ENCODE data around the gene STK32C. TPM values are rescaled to one million over a fixed set of nuclear protein-coding genes. Genes with fewer than 3 reads are reported as not detected.

STK32C gene
- total RNA-seq, 1 experiment from 2014 or later: 13.9 TPM

DNA sequence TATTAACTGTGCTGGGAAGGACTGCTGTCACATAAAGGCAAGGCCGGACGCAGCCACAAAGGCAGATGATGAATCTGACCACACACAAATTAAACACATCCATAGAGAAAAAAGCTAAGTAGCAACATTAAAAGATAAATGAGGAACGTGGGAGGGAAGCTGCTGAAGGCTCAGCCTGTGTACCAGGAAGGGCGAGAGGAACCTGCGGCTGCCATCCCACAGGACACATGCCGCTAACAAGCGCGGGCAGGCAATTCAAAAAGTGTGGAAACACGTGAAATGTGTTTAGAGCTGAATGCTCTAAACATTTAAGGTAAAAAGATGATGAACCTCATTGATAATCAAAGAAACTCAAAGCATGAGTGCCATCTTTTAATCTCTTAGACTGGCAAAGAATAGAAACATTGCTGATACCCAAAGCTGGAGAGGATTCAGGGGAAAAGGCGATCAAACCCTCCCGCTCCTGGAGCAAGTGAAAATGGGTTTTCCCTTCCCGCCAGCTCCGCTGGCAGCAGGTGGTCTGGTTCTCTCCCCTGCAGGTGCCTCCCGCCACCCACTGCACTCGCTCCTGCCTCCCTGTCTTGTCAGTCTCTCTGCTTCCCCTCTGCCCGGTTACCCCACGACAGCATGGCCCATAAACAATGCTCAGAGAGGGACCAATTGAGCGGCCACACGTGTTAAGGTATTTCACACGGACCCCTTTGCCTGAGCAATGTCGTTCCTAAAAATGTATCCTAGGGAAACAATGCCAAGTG is 4.2 kb downstream of the STK32C start:
- Histone ChIP-seq H3K4me2 (no peak overlapping the region), H3F3A (ENCODE audit: insufficient read depth, low read depth) (no peaks in the 10 kb centered on the region), H2AFZ (no peak overlapping the region), H3K27me3 (ENCODE audit: insufficient read depth, low read depth) (no peaks in the 10 kb centered on the region), H3K79me2 (ENCODE audit: low read depth) (no peaks in the 10 kb centered on the region), H3K4me3 (no peak overlapping the region), H3K9me3 (ENCODE audit: insufficient read depth, low read depth) (no peaks in the 10 kb centered on the region), H3K9me2 (ENCODE audit: insufficient read depth) (no peaks in the 10 kb centered on the region), H3K4me1 (replicated peaks; ENCODE audit: insufficient read depth) (peaks cover 5% of the 10 kb centered on the region; the same call in 1 of the 2 replicates), H3K27ac (no peak overlapping the region), H3K36me3 (ENCODE audit: low read depth) (no peaks in the 10 kb centered on the region), H4K20me1 (ENCODE audit: insufficient read depth) (no peaks in the 10 kb centered on the region)
- ChIA-PET CTCF (no interaction called here), POLR2A (ENCODE audit: unreplicated experiment) (no interaction called here)
- intact Hi-C loops (cut with micrococcal nuclease; ENCODE audit: unreplicated experiment): no loop called here
- no peak for DNase-seq
- no TSS peak for BruUV-seq (replicated peaks)
- TF ChIP-seq EZH2 (IDR thresholded peaks at IDR 0.05; ENCODE audit: low read depth): no peak
- TF ChIP-seq, protein P1, sequence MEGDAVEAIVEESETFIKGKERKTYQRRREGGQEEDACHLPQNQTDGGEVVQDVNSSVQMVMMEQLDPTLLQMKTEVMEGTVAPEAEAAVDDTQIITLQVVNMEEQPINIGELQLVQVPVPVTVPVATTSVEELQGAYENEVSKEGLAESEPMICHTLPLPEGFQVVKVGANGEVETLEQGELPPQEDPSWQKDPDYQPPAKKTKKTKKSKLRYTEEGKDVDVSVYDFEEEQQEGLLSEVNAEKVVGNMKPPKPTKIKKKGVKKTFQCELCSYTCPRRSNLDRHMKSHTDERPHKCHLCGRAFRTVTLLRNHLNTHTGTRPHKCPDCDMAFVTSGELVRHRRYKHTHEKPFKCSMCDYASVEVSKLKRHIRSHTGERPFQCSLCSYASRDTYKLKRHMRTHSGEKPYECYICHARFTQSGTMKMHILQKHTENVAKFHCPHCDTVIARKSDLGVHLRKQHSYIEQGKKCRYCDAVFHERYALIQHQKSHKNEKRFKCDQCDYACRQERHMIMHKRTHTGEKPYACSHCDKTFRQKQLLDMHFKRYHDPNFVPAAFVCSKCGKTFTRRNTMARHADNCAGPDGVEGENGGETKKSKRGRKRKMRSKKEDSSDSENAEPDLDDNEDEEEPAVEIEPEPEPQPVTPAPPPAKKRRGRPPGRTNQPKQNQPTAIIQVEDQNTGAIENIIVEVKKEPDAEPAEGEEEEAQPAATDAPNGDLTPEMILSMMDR (conservative IDR thresholded peaks at IDR 0.05): no peak

DNA sequence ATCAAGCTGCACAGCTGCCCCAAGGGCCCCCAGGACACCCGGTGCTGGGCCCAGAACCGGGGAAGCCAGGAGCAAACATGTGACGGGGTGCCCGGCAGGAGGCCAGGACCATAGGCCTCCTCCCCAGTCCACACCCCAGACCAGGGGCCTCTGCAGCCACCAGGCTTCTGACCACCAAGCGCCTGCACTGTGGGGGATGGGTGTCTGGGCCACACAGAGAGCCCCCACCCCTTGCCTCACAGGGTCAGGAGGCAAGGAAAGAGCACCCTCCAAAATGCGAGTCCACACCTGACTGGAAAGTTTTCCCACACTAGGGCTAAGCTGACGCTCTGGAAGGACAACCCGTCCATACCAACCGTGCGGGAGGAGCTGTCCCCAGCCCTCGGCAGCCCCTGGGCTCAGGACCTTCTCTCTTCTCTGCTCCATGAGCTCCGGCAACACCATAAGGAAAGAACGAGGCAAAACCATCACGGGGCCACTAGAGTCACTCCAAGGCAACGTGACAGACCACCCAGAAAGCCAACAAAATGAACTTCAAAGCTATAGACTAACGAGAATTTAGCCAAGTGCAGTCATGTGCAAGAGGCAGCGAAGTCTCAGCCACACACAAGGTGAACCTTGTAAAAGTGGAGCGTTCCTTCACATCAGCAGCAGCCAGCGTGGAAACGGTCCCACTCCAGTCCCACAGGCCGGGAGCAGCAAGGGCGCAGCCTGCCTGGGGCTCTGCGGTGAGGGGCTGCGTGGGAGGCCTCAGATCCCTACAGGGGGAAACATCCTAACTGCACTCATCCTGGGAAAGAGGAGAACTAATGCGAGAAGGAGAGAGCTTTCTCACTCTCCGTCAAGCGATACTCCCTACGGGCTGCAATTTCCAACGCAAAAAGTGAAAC is 5.1 kb downstream of the STK32C start:
- BruUV-seq (replicated peaks): no TSS peak

More for the DNA sequence above, 5.1 kb downstream of the STK32C start:
- no peaks in the 10 kb centered on the region for H3K27me3 ChIP-seq (ENCODE audit: insufficient read depth, low read depth)
- no peaks in the 10 kb centered on the region for H3K9me3 ChIP-seq (ENCODE audit: insufficient read depth, low read depth)
- no peak overlapping the region for H2AFZ ChIP-seq
- no peak overlapping the region for H3K4me3 ChIP-seq
- ChIA-PET POLR2A (ENCODE audit: unreplicated experiment) (interaction anchor here (0.7 kb wide), 1 partner anchor 13 kb away, joined by 6 read pairs; no protein-coding TSS in a partner anchor), CTCF (no interaction called here)
- no peaks in the 10 kb centered on the region for H3K79me2 ChIP-seq (ENCODE audit: low read depth)
- no peak overlapping the region for H3K27ac ChIP-seq
- no peaks in the 10 kb centered on the region for H4K20me1 ChIP-seq (ENCODE audit: insufficient read depth)
- intact Hi-C loops (cut with micrococcal nuclease; ENCODE audit: unreplicated experiment): no loop called here
- H3K9me2 ChIP-seq (ENCODE audit: insufficient read depth): no peaks in the 10 kb centered on the region
- H3K4me1 ChIP-seq (replicated peaks; ENCODE audit: insufficient read depth): peaks cover 5% of the 10 kb centered on the region; the same call in 1 of the 2 replicates
- H3K36me3 ChIP-seq (ENCODE audit: low read depth): no peaks in the 10 kb centered on the region
- no peaks in the 10 kb centered on the region for H3F3A ChIP-seq (ENCODE audit: insufficient read depth, low read depth)
- no peak overlapping the region for H3K4me2 ChIP-seq
- DNase-seq: no peak
- TF ChIP-seq EZH2 (IDR thresholded peaks at IDR 0.05; ENCODE audit: low read depth): no peak
- TF ChIP-seq, protein P1 (conservative IDR thresholded peaks at IDR 0.05): no peak
